ENCODE results near the gene ZNF296. TPM values are rescaled to one million over a fixed set of nuclear protein-coding genes. Genes with fewer than 3 reads are reported as not detected.

The ZNF296 gene
- polyA plus RNA-seq, 3 donors from 2014 or later: 4.0 to 25.6 (median 12.4) TPM

- no peaks in the 10 kb centered on the region for H3K27me3 Mint-ChIP-seq (ENCODE audit: low read depth in 3 of 3)
- H3K4me1 Mint-ChIP-seq: peaks cover 29 to 38% of the 10 kb centered on the region in 2 donors
- no peak for DNase-seq
- H3K9me3 Mint-ChIP-seq: no peaks in the 10 kb centered on the region
- peak overlapping the region in 2 of 6 donors; percentile 42 to 67 for H3K27ac Mint-ChIP-seq
- no peak overlapping the region for H3K4me3 Mint-ChIP-seq
- peaks cover under 1 to 15% (median 4%) of the 10 kb centered on the region in 3 donors for H3K36me3 Mint-ChIP-seq
Measured at GRCh38 chr19:45050036-45050435, 26.2 kb downstream of the ZNF296 start.

GRCh38 chr19:45049073-45049736 is 27.1 kb downstream of the ZNF296 start:
- Mint-ChIP-seq H3K27me3 (ENCODE audit: low read depth in 3 of 3) (no peaks in the 10 kb centered on the region), H3K4me1 (peaks cover 29 to 42% of the 10 kb centered on the region in 2 donors), H3K27ac (peak overlapping the region in 4 of 6 donors; percentile 28 to 70 (median 51)), H3K4me3 (no peak overlapping the region), H3K9me3 (no peaks in the 10 kb centered on the region), H3K36me3 (peaks cover 3 to 12% (median 4%) of the 10 kb centered on the region in 3 donors)
- no peak for DNase-seq

GRCh38 chr19:45047188-45047797 is 29.0 kb downstream of the ZNF296 start:
- no peak for DNase-seq
- no peaks in the 10 kb centered on the region for H3K27me3 Mint-ChIP-seq (ENCODE audit: low read depth in 3 of 3)
- peak overlapping the region; percentile 29 to 80 (median 58) for H3K27ac Mint-ChIP-seq
- peaks cover 29 to 42% of the 10 kb centered on the region in 2 donors for H3K4me1 Mint-ChIP-seq
- H3K4me3 Mint-ChIP-seq: peak overlapping the region in 1 of 5 donors; percentile 8
- H3K9me3 Mint-ChIP-seq: no peaks in the 10 kb centered on the region
- H3K36me3 Mint-ChIP-seq: peaks cover 3 to 8% (median 4%) of the 10 kb centered on the region in 3 donors

- Mint-ChIP-seq H3K36me3 (peaks cover 3 to 12% (median 9%) of the 10 kb centered on the region in 3 donors), H3K27ac (peak overlapping the region in 3 of 6 donors; percentile 13 to 72 (median 26)), H3K4me1 (peaks cover 36 to 52% of the 10 kb centered on the region in 2 donors), H3K9me3 (no peaks in the 10 kb centered on the region), H3K4me3 (no peak overlapping the region), H3K27me3 (ENCODE audit: low read depth in 3 of 3) (peaks cover 0 to 2% (median 0%) of the 10 kb centered on the region in 3 donors)
- DNase-seq: no peak
Measured at GRCh38 chr19:45046355-45046754, 29.9 kb downstream of the ZNF296 start.

- Mint-ChIP-seq H3K36me3 (peaks cover 3 to 15% (median 11%) of the 10 kb centered on the region in 3 donors), H3K4me3 (no peak overlapping the region), H3K9me3 (no peaks in the 10 kb centered on the region), H3K4me1 (peaks cover 36 to 56% of the 10 kb centered on the region in 2 donors), H3K27me3 (ENCODE audit: low read depth in 3 of 3) (peaks cover 0 to 3% (median 0%) of the 10 kb centered on the region in 3 donors), H3K27ac (peak overlapping the region in 3 of 6 donors; percentile 13 to 72 (median 57))
- no peak for DNase-seq
Measured at GRCh38 chr19:45045671-45046353, 30.5 kb downstream of the ZNF296 start.

- Mint-ChIP-seq H3K36me3 (peaks cover 3 to 13% (median 11%) of the 10 kb centered on the region in 3 donors), H3K27ac (peak overlapping the region; percentile 35 to 98 (median 70)), H3K4me1 (peaks cover 34 to 45% of the 10 kb centered on the region in 2 donors), H3K4me3 (peak overlapping the region in 4 of 5 donors; percentile 5 to 57 (median 40)), H3K9me3 (no peaks in the 10 kb centered on the region), H3K27me3 (ENCODE audit: low read depth in 3 of 3) (peaks cover 4 to 10% (median 10%) of the 10 kb centered on the region in 3 donors)
- no peak for DNase-seq
Measured at GRCh38 chr19:45041125-45041524, 35.2 kb downstream of the ZNF296 start.

- peaks cover 31 to 39% of the 10 kb centered on the region in 2 donors for H3K4me1 Mint-ChIP-seq
- no peak for DNase-seq
- H3K9me3 Mint-ChIP-seq: no peaks in the 10 kb centered on the region
- H3K27ac Mint-ChIP-seq: peak overlapping the region; percentile 88 to 98 (median 96)
- H3K36me3 Mint-ChIP-seq: peaks cover 7 to 14% (median 11%) of the 10 kb centered on the region in 3 donors
- H3K27me3 Mint-ChIP-seq (ENCODE audit: low read depth in 3 of 3): peaks cover 4 to 10% (median 10%) of the 10 kb centered on the region in 3 donors
- H3K4me3 Mint-ChIP-seq: peak overlapping the region; percentile 95 to 99 (median 98)
Measured at GRCh38 chr19:45040059-45040771, 36.1 kb downstream of the ZNF296 start.

- H3K4me1 Mint-ChIP-seq: peaks cover 31 to 33% of the 10 kb centered on the region in 2 donors
- peak within 1 kb of the TSS; percentile 95 to 99 (median 98) for H3K4me3 Mint-ChIP-seq
- H3K27ac Mint-ChIP-seq: peak within 1 kb of the TSS; percentile 92 to 98 (median 97)
- no peaks in the 10 kb centered on the region for H3K9me3 Mint-ChIP-seq
- peaks cover 8 to 17% (median 11%) of the 10 kb centered on the region in 3 donors for H3K36me3 Mint-ChIP-seq
- DNase-seq: peak; percentile 86 to 88 (median 87)
- H3K27me3 Mint-ChIP-seq (ENCODE audit: low read depth in 3 of 3): peaks cover 4 to 10% (median 10%) of the 10 kb centered on the region in 3 donors
Measured at GRCh38 chr19:45038931-45039893, 37.1 kb downstream of the ZNF296 start, which contains the start of gene CLASRP. Gene CLASRP, plus strand, starts transcription at chr19:45039045. Its CDS starts 1,168 bp downstream, at chr19:45040213.

- no peak for DNase-seq
- H3K27ac Mint-ChIP-seq: peak overlapping the region in 5 of 6 donors; percentile 30 to 79 (median 35)
- H3K36me3 Mint-ChIP-seq: peaks cover 11 to 20% (median 15%) of the 10 kb centered on the region in 3 donors
- peaks cover 4 to 10% (median 10%) of the 10 kb centered on the region in 3 donors for H3K27me3 Mint-ChIP-seq (ENCODE audit: low read depth in 3 of 3)
- peak overlapping the region; percentile 56 to 99 (median 95) for H3K4me3 Mint-ChIP-seq
- peaks cover 31 to 33% of the 10 kb centered on the region in 2 donors for H3K4me1 Mint-ChIP-seq
- H3K9me3 Mint-ChIP-seq: no peaks in the 10 kb centered on the region
Measured at GRCh38 chr19:45037393-45038169, 38.7 kb downstream of the ZNF296 start.

GRCh38 chr19:45035755-45036154 is 40.5 kb downstream of the ZNF296 start:
- Mint-ChIP-seq H3K4me1 (peaks cover 19 to 22% of the 10 kb centered on the region in 2 donors), H3K27me3 (ENCODE audit: low read depth in 3 of 3) (peaks cover 4 to 10% (median 7%) of the 10 kb centered on the region in 3 donors), H3K9me3 (no peaks in the 10 kb centered on the region), H3K36me3 (peaks cover 4 to 18% (median 16%) of the 10 kb centered on the region in 3 donors), H3K27ac (peak overlapping the region in 1 of 6 donors; percentile 34), H3K4me3 (no peak overlapping the region)
- DNase-seq: no peak

GRCh38 chr19:45032421-45032820 is 43.9 kb downstream of the ZNF296 start:
- no peak for DNase-seq
- no peaks in the 10 kb centered on the region for H3K4me1 Mint-ChIP-seq

More at GRCh38 chr19:45032421-45032820, 43.9 kb downstream of the ZNF296 start:
- Mint-ChIP-seq H3K36me3 (peaks cover 4 to 24% (median 21%) of the 10 kb centered on the region in 3 donors), H3K4me3 (no peak overlapping the region), H3K27ac (no peak overlapping the region), H3K27me3 (ENCODE audit: low read depth in 3 of 3) (no peaks in the 10 kb centered on the region), H3K9me3 (no peaks in the 10 kb centered on the region)

All from immature natural killer cell (primary cell).